Measurements from ENCODE around the gene WDFY4.

Gene WDFY4

DNA sequence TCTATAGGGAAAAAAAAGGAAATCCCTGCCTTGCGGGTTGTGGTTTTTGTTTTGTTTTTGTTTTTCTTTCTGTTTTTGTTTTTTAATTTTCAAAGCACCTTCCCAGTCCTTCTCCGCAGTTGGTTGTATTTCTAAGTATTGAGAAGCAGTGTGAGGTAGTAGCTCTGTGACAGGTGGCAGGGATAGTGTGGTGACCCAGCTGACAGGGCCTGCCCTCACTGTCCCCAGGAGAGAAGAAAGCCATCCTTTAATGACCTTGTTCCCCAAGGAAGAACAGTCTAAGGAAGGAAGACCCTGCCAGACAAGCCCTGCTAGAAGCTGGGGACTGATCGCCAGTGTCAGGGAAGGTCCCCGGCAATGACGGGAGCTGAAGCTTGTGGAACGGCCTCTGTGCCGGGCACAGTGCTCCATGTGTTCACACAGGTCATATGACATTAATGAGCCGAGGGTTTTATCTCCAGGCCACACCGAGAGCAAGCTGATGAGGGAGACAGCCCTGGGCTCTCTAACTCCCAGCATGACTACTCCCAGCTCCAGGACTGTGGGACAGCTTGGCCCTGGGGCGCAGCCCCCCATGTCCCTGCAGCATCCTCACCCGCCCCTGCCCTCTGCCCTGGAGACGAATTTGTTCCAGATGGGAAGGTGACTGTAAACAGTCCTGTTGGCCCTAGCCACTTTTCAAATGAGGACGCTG, 324.0 kb downstream of the WDFY4 start:
- no peak for DNase-seq (ENCODE audit: low read depth in 1 of 2, low spot score in 1 of 2)

DNA sequence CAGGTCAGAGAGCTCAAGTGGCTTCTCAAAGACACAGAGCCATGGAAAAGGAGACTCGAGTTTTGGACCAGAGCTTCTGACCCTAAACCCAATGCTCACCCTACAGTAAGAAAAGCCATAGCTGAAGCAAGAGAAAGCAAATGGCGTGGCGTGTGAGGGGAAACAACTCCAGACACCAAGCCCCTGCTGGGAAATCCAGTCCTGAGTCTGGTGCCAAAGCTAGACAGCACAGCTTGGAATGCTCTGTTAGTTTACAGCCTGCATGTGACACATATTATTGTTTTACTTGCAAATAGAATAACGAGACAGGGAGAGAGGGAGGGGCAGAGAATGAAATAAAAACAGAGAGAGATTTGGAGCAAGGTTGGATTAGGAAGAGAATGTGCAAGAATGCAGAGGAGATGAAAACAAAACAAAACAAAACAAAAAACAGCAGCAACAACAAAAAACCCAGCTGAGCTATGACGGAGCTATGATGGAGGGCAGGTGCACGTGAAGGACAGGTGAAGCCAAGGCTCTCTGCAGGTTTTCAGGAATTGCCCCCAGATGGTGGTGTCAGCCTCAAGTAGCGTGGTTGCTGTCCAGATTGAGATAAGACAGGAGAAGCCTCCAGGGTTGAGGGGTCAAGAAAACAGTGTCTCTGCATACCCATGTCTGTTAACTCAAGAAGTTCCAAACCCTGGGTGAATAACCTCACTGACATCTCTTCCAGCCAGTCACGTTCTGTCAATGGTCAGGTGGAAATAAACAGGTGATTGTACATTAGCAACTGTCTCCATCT, 324.7 kb downstream of the WDFY4 start:
- DNase-seq (ENCODE audit: low read depth in 1 of 2, low spot score in 1 of 2), result no peak

DNA sequence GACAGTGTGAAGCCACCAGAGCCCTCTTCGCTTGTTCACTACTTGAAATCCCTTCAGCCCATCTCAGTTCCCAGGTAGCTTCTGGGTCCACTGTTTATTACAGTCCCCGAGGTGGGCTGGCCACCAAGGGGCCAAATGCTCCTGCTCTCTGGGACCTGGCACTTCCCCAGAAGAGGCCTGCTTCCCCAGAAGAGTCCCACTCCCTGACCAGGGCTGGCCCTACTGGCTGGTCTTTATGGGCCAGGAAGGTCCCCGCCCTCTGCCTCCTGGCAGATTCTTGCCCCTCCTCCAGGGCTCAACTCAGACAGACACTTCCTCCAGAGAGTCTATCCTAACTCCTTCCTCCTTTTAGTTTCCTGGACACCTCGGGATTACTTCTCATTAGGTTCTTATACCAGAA, 325.6 kb downstream of the WDFY4 start:
- DNase-seq (ENCODE audit: low read depth in 1 of 2, low spot score in 1 of 2), result no peak

DNA sequence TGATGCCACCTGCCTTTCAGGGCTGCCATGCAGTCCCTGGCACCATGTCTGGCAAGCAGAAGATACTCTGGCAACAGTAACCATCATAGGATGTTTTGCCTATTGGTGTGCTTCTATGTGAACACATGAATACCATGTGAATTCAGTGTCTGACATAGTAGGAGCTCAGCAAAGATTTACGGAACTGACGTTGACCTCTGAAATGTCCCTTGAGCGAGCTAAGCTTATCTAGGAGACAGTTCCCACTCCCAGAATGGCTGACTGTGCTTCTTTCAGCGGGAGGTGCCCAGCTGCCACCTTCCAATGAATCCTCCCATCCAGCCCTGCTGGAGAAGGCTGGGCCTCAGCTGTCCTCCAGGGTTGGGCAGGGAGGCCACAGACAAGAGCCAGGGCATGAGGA, 326.2 kb downstream of the WDFY4 start:
- DNase-seq (ENCODE audit: low read depth in 1 of 2, low spot score in 1 of 2), result no peak

DNA sequence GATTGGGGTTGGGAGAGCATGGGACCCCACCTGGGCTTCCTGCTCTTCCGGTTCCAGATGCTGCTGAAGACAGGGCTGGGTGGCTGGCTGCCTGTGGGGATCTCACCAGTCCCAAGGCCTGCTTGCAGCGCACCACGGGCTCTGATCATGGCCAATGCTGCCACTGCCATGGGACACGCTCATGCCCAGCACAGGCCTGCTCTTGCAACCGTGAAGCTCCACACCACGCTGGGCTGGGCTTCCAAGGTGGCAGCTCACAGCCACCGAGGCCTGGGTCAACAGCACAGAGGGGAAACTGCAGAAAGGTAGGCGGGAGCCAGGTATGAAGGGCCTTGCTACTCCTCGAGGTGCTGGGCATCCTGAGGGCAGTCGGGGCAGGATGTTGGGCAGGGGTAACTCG, 327.1 kb downstream of the WDFY4 start:
- DNase-seq (ENCODE audit: low read depth in 1 of 2, low spot score in 1 of 2), result no peak

DNA sequence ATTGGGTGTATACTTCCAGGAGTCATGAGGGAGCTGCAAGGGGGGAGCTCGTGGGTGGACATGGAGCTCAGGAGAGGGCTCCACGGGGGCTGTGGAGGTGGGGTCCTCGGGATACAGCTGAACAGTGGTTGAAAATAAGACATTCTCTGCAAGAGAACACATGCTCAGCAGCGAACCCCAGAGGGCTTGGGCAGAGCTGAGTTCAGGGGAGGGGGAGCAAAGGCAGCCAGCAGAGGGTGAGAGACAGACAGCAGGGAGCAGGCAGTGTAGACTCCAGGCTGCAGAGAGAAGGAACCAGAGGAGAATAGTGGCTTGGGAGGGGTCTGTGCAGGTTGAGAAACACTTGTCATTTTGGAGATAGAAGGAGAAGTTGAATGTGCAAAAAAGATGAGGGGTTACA, 327.9 kb downstream of the WDFY4 start:
- no peak for DNase-seq (ENCODE audit: low read depth in 1 of 2, low spot score in 1 of 2)

DNA sequence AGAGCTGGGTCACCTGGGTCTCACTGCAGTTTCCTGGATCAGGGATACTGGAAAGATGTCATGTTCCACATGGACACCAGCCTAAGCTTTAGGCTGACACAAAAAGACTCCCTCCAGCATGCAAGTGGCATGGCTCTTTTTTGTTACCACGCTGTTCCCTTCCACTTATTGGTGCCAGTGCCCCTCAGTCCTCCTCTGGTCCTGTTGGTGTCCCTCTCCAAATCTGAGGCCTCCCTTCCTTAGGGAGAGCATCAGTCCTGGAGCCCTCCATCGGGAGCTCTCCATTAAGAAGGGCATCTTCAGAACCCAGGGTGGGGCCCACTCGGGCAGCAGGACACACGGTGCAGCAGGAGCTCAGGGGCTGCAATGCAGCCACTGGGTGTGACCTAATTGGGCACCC, 331.0 kb downstream of the WDFY4 start:
- DNase-seq (ENCODE audit: low read depth in 1 of 2, low spot score in 1 of 2), result no peak

DNA sequence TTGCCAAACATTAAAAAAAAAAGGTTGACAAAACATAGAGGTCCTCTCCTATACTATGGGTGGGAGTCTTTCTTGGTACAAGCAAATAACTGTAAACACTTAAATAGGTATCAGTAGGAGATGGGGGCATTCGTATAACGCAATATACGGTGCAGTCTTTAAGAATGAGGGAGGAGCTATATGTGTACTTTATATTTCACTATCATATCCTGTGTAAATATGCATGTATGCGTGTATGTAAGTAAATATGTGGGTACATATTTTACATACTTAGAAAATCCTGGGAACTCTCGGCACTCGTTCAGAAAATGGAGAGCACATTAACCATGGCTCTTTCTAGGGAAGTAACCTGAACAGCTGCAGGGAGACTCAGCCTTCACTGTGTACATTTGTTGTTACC, 337.0 kb downstream of the WDFY4 start:
- DNase-seq (ENCODE audit: low read depth in 1 of 2, low spot score in 1 of 2), result no peak

DNA sequence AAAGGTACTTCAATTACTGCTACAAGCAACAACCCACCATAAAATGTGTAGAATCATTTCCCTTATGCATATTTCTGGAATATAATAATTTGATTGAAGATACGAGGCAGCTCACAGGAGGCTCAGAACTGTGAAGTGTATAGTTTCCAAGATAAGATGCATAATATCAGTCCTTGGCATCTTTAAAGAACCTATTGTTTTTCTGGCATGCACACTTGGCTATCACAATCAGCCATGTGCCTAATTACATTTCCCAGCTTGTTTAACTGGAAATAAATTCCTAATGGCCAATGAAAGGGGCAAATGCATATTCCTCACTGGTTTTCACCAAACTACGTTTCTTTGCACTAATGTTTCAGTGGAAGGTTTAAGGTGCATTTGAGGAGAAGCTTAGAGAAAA, 338.4 kb downstream of the WDFY4 start:
- no peak for DNase-seq (ENCODE audit: low read depth in 1 of 2, low spot score in 1 of 2)

DNA sequence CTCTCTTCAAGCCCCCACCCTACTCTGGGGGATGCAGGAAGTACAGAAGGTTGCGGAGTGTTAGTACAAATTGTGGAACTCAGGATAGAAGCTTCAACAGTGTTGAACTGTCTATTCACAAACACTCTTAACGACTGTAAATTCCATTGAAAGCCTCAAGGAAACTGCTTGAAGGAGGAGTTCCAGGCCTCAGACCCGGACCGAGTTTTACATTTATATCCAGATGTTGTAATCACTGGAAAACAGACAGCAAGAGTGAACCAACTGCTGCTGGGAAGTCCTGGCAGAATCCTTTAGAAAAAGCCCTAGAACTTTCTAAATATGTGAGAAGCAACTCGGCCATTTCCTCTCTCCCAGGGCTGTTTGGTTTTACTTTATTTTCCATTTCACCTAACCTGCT, 339.1 kb downstream of the WDFY4 start:
- DNase-seq (ENCODE audit: low read depth in 1 of 2, low spot score in 1 of 2), result no peak

DNA sequence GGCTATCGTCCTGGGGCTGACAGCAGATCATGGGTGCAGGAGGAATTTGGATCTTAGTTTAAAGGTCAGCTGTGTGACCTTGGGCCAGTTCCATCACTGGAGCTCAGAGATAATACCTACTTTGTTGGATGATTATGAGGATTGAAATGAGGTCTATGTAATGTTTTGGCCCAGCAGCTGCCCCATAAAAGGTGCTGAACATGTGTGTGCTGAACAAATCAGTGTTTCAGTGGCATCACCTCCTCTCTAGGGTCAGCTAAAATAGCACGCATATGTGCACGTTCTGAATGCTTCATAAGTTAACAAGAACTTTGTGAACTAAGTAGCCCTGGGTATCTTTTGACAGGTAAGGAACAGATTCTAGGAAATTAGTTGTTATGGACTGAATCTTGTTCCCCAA, 339.8 kb downstream of the WDFY4 start:
- no peak for DNase-seq (ENCODE audit: low read depth in 1 of 2, low spot score in 1 of 2)

DNA sequence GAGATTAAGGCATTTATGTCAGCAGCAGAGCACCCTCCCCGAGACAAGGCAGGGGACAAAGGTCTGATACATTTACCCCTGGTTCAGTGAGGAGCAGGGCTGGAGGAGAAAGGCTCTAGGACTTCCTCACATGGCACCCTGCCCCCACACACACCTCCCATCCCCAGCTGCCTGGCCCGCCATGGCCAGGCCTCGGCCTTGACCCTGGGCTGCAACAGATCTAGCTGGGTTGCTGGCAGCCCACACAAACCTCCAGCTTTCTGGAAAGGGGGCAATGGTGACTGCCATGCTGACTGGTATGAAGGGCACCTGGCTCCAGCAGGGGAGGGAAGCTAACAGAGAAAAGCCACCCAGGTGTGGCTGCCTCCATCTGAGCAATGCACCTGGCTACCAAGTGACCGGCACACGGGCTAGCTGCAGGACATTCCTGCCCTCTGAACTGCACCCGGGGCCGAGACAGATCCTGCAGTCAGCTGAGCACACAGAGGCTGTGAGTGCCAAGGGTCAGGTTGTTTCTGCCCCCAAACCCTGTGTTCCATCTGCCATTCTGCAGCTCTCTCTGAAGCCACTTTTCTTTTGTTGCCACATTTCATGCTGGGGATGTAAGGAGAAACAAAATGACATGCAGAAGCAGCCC, 340.8 kb downstream of the WDFY4 start:
- DNase-seq (ENCODE audit: low read depth in 1 of 2, low spot score in 1 of 2), result no peak

DNA sequence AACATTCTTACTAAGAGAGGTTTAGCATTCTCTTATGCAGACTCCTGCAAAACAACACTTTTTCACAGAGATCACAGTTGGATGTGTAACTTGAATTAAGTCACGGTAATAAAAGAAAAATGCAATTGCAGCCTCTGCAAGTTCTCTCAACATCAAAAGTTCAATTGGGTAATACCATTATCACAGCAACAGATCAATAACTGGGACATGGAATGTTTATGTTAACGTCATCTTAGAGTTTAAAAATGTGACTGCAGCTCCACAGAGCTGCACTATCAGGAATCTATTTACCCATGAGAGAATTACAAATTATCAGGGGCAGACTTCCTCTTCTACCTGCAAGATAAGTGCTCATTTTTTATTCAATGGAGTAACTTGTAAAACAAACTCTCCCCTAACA, 344.0 kb downstream of the WDFY4 start:
- no peak for DNase-seq (ENCODE audit: low read depth in 1 of 2, low spot score in 1 of 2)

DNA sequence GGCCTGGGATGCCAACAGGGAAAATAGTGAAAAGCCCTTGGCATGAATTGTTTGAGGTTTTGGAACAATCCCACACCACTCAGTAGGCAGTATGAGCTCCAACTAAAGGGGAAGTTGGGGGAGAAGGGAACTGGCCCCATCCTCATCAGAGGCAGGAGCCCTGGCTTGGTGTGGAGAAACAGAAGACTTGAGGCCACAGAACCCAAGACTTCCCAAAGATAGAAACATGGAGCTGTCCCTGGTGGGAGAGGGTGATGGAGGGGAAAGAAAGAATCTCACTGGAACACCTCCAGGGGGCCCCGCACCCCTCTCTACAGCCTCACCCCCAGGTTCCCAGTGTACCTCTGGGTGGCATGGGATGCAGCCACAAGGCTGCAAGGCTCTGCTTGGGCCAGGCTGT, 345.0 kb downstream of the WDFY4 start:
- DNase-seq (ENCODE audit: low read depth in 1 of 2, low spot score in 1 of 2), result no peak
